Psoas muscle (tissue), 8 donors: ENCODE measurements around the gene NECAP2. TPM values are rescaled to one million over a fixed set of nuclear protein-coding genes. Genes with fewer than 3 reads are reported as not detected.

Experiments used
- ATAC-seq, 4 donors: fragments of 200-7000 bp; cut with Tn5 transposase; one replicate each; pipeline ENCODE4 v1.9.1; 2020; ENCODE audit warnings: moderate library complexity in 3 of 4, mild to moderate bottlenecking in 2 of 4
- DNase-seq, 2 donors: peaks; one replicate each; pipeline ENCODE4 v3.0.0-alpha.2; 2020
- H3K27ac ChIP-seq: fragments of 200-600 bp; one replicate; pipeline ENCODE4 v1.8.0; 2022
- H3K27me3 ChIP-seq, 3 donors: fragments of 200-600 bp in 1 of 3; one replicate each; pipeline versions ENCODE4 v1.6.1 to v1.8.0; 2013 to 2022; ENCODE audit warnings: low read length in 2 of 3, mild to moderate bottlenecking in 2 of 3, moderate library complexity in 1 of 3; ENCODE audit not compliant: insufficient read depth in 3 of 3
- H3K36me3 ChIP-seq, 2 donors: fragments of 200-600 bp in 1 of 2; one replicate each; pipeline versions ENCODE4 v1.6.1 to v1.8.0; 2013 to 2022; ENCODE audit warnings: low read depth in 1 of 2, mild to moderate bottlenecking in 1 of 2, moderate library complexity in 1 of 2; ENCODE audit not compliant: insufficient read depth in 1 of 2
- H3K4me1 ChIP-seq: fragments of 200-600 bp; one replicate; pipeline ENCODE4 v1.8.0; 2022
- H3K4me3 ChIP-seq: fragments of 200-600 bp; one replicate; pipeline ENCODE4 v1.8.0; 2022; ENCODE audit warnings: mild to moderate bottlenecking
- H3K9me3 ChIP-seq: fragments of 200-600 bp; one replicate; pipeline ENCODE4 v1.8.0; 2022
- CTCF ChIP-seq: fragments of 200-600 bp; IDR thresholded peaks from one replicate; pipeline ENCODE4 v1.8.0; 2022; ENCODE audit warnings: antibody characterized with exemption
- WGBS, 3 donors: extraction: QIAGEN DNeasy Blood & Tissue Kit; methylation state at CpG; one replicate each; pipeline versions ENCODE4 v1.1.6 to v1.1.7; 2013; 5-methylcytosine and 5-hydroxymethylcytosine counted together
- intact Hi-C, 2 donors: fragments of 100-400 bp; cut with DNase I; formaldehyde crosslinking; loops; one replicate each; pipeline versions ENCODE4 v1.11.0 to v1.14.2; 2022
- long read RNA-seq, 2 donors: library from polyadenylated mRNA; unstranded; transcript quantifications; one replicate each; pipeline ENCODE4 v2.0.0, GENCODE V29; 2021
- polyA plus RNA-seq, 3 donors: library from polyadenylated mRNA; stranded (reverse); fragments of 200-250 nt; gene quantifications; one replicate each; pipeline ENCODE4 v1.2.3, GENCODE V29; 2013
- total RNA-seq, 4 donors: library from RNA; stranded (reverse); fragmentation: NEBNext Ultra II Directional in 2 of 4; extraction: Animal tissue kit (Norgen Biotek cat#: 25700) in 2 of 4; gene quantifications; one replicate each; pipeline versions ENCODE4 v1.2.1 to v1.2.4, GENCODE V29; 2021 to 2023
- donor health status: healthy with polysubstance abuse.
- donor health status: DM: no; HTN: no; CAD: no; lungs with moderate emphysema.
- donor health status: Bipolar disorder and iron deficiency.
- donor health status: healthy.
- donor health status: DM: yes; HTN: yes; CAD: no.
- donor health status: DM: no; HTN: no; CAD: no.
- donor health status: DM: no; HTN: no; CAD: no.
- donor health status: DM: yes; HTN: yes; CAD: no.

The NECAP2 gene
- total RNA-seq (10 to 100 TPM in 2 of 4 donors, 1 to 10 TPM in 2; 5.7 to 10.6 (median 9.1) TPM), polyA plus RNA-seq (10 to 100 TPM in 2 of 3 donors, 1 to 10 TPM in 1; 7.7 to 10.9 (median 10.8) TPM)
- long read RNA-seq, donor 1, transcript NECAP2-201 (8 exons, 2,070 nt), result major isoform, 7 of 7 reads
- long read RNA-seq, donor 1, partial matches to known transcripts, result 0 of 7 reads
- long read RNA-seq, donor 1, other reads (novel, unspliced or antisense), result 0 of 7 reads
- long read RNA-seq, donor 2, transcript NECAP2-201 (8 exons, 2,070 nt), result major isoform, 11 of 17 reads
- long read RNA-seq, donor 2, partial matches to known transcripts, result 5 of 17 reads
- long read RNA-seq, donor 2, other reads (novel, unspliced or antisense), result 1 of 17 reads

- TF ChIP-seq CTCF, result peak; percentile 83
- Histone ChIP-seq H3K4me1 (peaks cover 25% of the 10 kb centered on the region), H3K36me3 (peaks cover 0 to 32% of the 10 kb centered on the region in 2 donors), H3K27ac (peak within 1 kb of the TSS; percentile 87), H3K4me3 (peak within 1 kb of the TSS; percentile 95), H3K27me3 (no peaks in the 10 kb centered on the region), H3K9me3 (no peaks in the 10 kb centered on the region)
- WGBS, 3 donors, result 0% methylated on average over 67 to 68 of the region's 68 CpGs
- DNase-seq (peak; percentile 94 to 97), ATAC-seq (peak; percentile 96 to 99 (median 98))
- intact Hi-C loops, result loop anchor here in 1 of 2 donors (2.0 to 5.0 kb wide), 2 partner anchors 57 to 74 kb away; partner anchors contain the start of gene SZRD1
These were observed at the start of gene NECAP2 for GRCh38 chr1:16440470-16441281. NECAP2 (plus strand) TSS chr1:16440724; CDS start chr1:16440762, 38 bp downstream.

- ATAC-seq (peak; percentile 32 to 50 (median 41)), DNase-seq (no peak)
- Histone ChIP-seq H3K27me3 (no peaks in the 10 kb centered on the region), H3K27ac (peak overlapping the region; percentile 70), H3K4me1 (peaks cover 72% of the 10 kb centered on the region), H3K36me3 (peaks cover 0 to 32% of the 10 kb centered on the region in 2 donors), H3K9me3 (no peaks in the 10 kb centered on the region), H3K4me3 (no peak overlapping the region)
- no peak for TF ChIP-seq CTCF
- intact Hi-C loops, result no loop called here
- 11 to 44% (median 24%) methylated on average over 3 of the region's 3 CpGs for WGBS, 3 donors
These were observed 49.1 kb upstream of the NECAP2 start for GRCh38 chr1:16391411-16391810.

GRCh38 chr1:16392740-16393569, 47.6 kb upstream of the NECAP2 start:
- peak overlapping the region; percentile 70 for H3K27ac ChIP-seq
- WGBS, 3 donors, result 63 to 71% (median 66%) methylated on average over 21 of the region's 21 CpGs
- no peak for TF ChIP-seq CTCF
- H3K9me3 ChIP-seq, result no peaks in the 10 kb centered on the region
- H3K27me3 ChIP-seq, result no peaks in the 10 kb centered on the region
- H3K4me3 ChIP-seq, result no peak overlapping the region
- ATAC-seq (no peak), DNase-seq (no peak)
- intact Hi-C loops, result no loop called here
- H3K4me1 ChIP-seq, result peaks cover 66% of the 10 kb centered on the region
- H3K36me3 ChIP-seq, result peaks cover 0 to 42% of the 10 kb centered on the region in 2 donors
